Measurements from ENCODE around the gene SLC45A1.
"Not testable (repeated sequence)": the region's sequence is repeated elsewhere in the genome, so short reads cannot be mapped to it uniquely, and the experiment has no call there.

SLC45A1 gene

GRCh38 chr1:8317647-8318381, at the start of gene SLC45A1:
SLC45A1 (plus strand) TSS chr1:8318114; CDS start chr1:8324330, 6,216 bp downstream.
- peak within 1 kb of the TSS; percentile 18; the same call in 1 of the 2 replicates for H3K4me3 ChIP-seq (ENCODE audit: low read length)
- H3K9me3 ChIP-seq (ENCODE audit: control insufficient read depth, insufficient read depth, low read length) = no peaks in the 10 kb centered on the region
- H3K36me3 ChIP-seq (ENCODE audit: control insufficient read depth, insufficient read depth, low read length) = no peaks in the 10 kb centered on the region
- no peaks in the 10 kb centered on the region; the same call in 1 of the 2 replicates for H3K27me3 ChIP-seq (ENCODE audit: control insufficient read depth, insufficient read depth, low read length)
- no CpG with 5 or more reads among the region's 75 CpGs for WGBS (ENCODE audit: insufficient coverage, insufficient read length)
- no peak for DNase-seq (ENCODE audit: low read depth, low spot score)
- H3K27ac ChIP-seq (ENCODE audit: low read length) = no peak within 1 kb of the TSS
- H3K4me1 ChIP-seq (ENCODE audit: control insufficient read depth, insufficient read depth, low read length) = peaks cover 7% of the 10 kb centered on the region

- WGBS (ENCODE audit: insufficient coverage, insufficient read length) = no CpG with 5 or more reads among the region's 4 CpGs
- Histone ChIP-seq H3K27me3 (ENCODE audit: control insufficient read depth, insufficient read depth, low read length) (no peaks in the 10 kb centered on the region), H3K36me3 (ENCODE audit: control insufficient read depth, insufficient read depth, low read length) (no peaks in the 10 kb centered on the region), H3K4me1 (ENCODE audit: control insufficient read depth, insufficient read depth, low read length) (no peaks in the 10 kb centered on the region), H3K4me3 (ENCODE audit: low read length) (no peak overlapping the region), H3K9me3 (ENCODE audit: control insufficient read depth, insufficient read depth, low read length) (no peaks in the 10 kb centered on the region), H3K27ac (ENCODE audit: low read length) (no peak overlapping the region)
- DNase-seq (ENCODE audit: low read depth, low spot score) = no peak
These were observed 44.9 kb upstream of the SLC45A1 start for GRCh38 chr1:8273036-8273435.

GRCh38 chr1:8274352-8274751, 43.6 kb upstream of the SLC45A1 start:
- Histone ChIP-seq H3K4me3 (ENCODE audit: low read length) (no peak overlapping the region), H3K4me1 (ENCODE audit: control insufficient read depth, insufficient read depth, low read length) (no peaks in the 10 kb centered on the region), H3K9me3 (ENCODE audit: control insufficient read depth, insufficient read depth, low read length) (no peaks in the 10 kb centered on the region), H3K36me3 (ENCODE audit: control insufficient read depth, insufficient read depth, low read length) (no peaks in the 10 kb centered on the region), H3K27me3 (ENCODE audit: control insufficient read depth, insufficient read depth, low read length) (no peaks in the 10 kb centered on the region), H3K27ac (ENCODE audit: low read length) (no peak overlapping the region)
- WGBS (ENCODE audit: insufficient coverage, insufficient read length) = no CpG with 5 or more reads among the region's 8 CpGs
- DNase-seq (ENCODE audit: low read depth, low spot score) = no peak

- WGBS (ENCODE audit: insufficient coverage, insufficient read length) = no CpG with 5 or more reads among the region's 21 CpGs
- Histone ChIP-seq H3K9me3 (ENCODE audit: control insufficient read depth, insufficient read depth, low read length) (no peaks in the 10 kb centered on the region), H3K27ac (ENCODE audit: low read length) (no peak overlapping the region), H3K27me3 (ENCODE audit: control insufficient read depth, insufficient read depth, low read length) (no peaks in the 10 kb centered on the region), H3K4me3 (ENCODE audit: low read length) (no peak overlapping the region), H3K36me3 (ENCODE audit: control insufficient read depth, insufficient read depth, low read length) (no peaks in the 10 kb centered on the region), H3K4me1 (ENCODE audit: control insufficient read depth, insufficient read depth, low read length) (no peaks in the 10 kb centered on the region)
- no peak for DNase-seq (ENCODE audit: low read depth, low spot score)
These were observed 41.6 kb upstream of the SLC45A1 start for GRCh38 chr1:8276173-8276914.

GRCh38 chr1:8276932-8277331, 41.0 kb upstream of the SLC45A1 start:
- 100% methylated on average over 2 of the region's 4 CpGs for WGBS (ENCODE audit: insufficient coverage, insufficient read length)
- Histone ChIP-seq H3K27me3 (ENCODE audit: control insufficient read depth, insufficient read depth, low read length) (no peaks in the 10 kb centered on the region), H3K36me3 (ENCODE audit: control insufficient read depth, insufficient read depth, low read length) (no peaks in the 10 kb centered on the region), H3K27ac (ENCODE audit: low read length) (no peak overlapping the region), H3K4me1 (ENCODE audit: control insufficient read depth, insufficient read depth, low read length) (no peaks in the 10 kb centered on the region), H3K9me3 (ENCODE audit: control insufficient read depth, insufficient read depth, low read length) (no peaks in the 10 kb centered on the region), H3K4me3 (ENCODE audit: low read length) (no peak overlapping the region)
- no peak for DNase-seq (ENCODE audit: low read depth, low spot score)

- not testable (repeated sequence) for H3K27ac ChIP-seq (ENCODE audit: low read length); DNase-seq (ENCODE audit: low read depth, low spot score); H3K36me3 ChIP-seq (ENCODE audit: control insufficient read depth, insufficient read depth, low read length); H3K9me3 ChIP-seq (ENCODE audit: control insufficient read depth, insufficient read depth, low read length); H3K27me3 ChIP-seq (ENCODE audit: control insufficient read depth, insufficient read depth, low read length); H3K4me1 ChIP-seq (ENCODE audit: control insufficient read depth, insufficient read depth, low read length); H3K4me3 ChIP-seq (ENCODE audit: low read length)
- no CpG with 5 or more reads among the region's 8 CpGs for WGBS (ENCODE audit: insufficient coverage, insufficient read length)
These were observed 39.2 kb upstream of the SLC45A1 start for GRCh38 chr1:8278677-8279076.

GRCh38 chr1:8281843-8282509, 35.9 kb upstream of the SLC45A1 start:
- H3K36me3 ChIP-seq (ENCODE audit: control insufficient read depth, insufficient read depth, low read length) = no peaks in the 10 kb centered on the region
- DNase-seq (ENCODE audit: low read depth, low spot score) = no peak
- H3K27me3 ChIP-seq (ENCODE audit: control insufficient read depth, insufficient read depth, low read length) = no peaks in the 10 kb centered on the region
- H3K4me3 ChIP-seq (ENCODE audit: low read length) = no peak overlapping the region
- no peak overlapping the region for H3K27ac ChIP-seq (ENCODE audit: low read length)
- no peaks in the 10 kb centered on the region for H3K9me3 ChIP-seq (ENCODE audit: control insufficient read depth, insufficient read depth, low read length)
- WGBS (ENCODE audit: insufficient coverage, insufficient read length) = no CpG with 5 or more reads among the region's 14 CpGs
- no peaks in the 10 kb centered on the region for H3K4me1 ChIP-seq (ENCODE audit: control insufficient read depth, insufficient read depth, low read length)

GRCh38 chr1:8283058-8283884, 34.6 kb upstream of the SLC45A1 start:
- Histone ChIP-seq H3K36me3 (ENCODE audit: control insufficient read depth, insufficient read depth, low read length) (no peaks in the 10 kb centered on the region), H3K9me3 (ENCODE audit: control insufficient read depth, insufficient read depth, low read length) (no peaks in the 10 kb centered on the region), H3K4me3 (ENCODE audit: low read length) (no peak overlapping the region), H3K27ac (ENCODE audit: low read length) (no peak overlapping the region), H3K27me3 (ENCODE audit: control insufficient read depth, insufficient read depth, low read length) (no peaks in the 10 kb centered on the region), H3K4me1 (ENCODE audit: control insufficient read depth, insufficient read depth, low read length) (no peaks in the 10 kb centered on the region)
- no CpG with 5 or more reads among the region's 14 CpGs for WGBS (ENCODE audit: insufficient coverage, insufficient read length)
- DNase-seq (ENCODE audit: low read depth, low spot score) = no peak

GRCh38 chr1:8284127-8284526, 33.8 kb upstream of the SLC45A1 start:
- no peaks in the 10 kb centered on the region for H3K36me3 ChIP-seq (ENCODE audit: control insufficient read depth, insufficient read depth, low read length)
- no CpG with 5 or more reads among the region's 5 CpGs for WGBS (ENCODE audit: insufficient coverage, insufficient read length)
- H3K4me3 ChIP-seq (ENCODE audit: low read length) = no peak overlapping the region
- no peak for DNase-seq (ENCODE audit: low read depth, low spot score)
- no peaks in the 10 kb centered on the region for H3K9me3 ChIP-seq (ENCODE audit: control insufficient read depth, insufficient read depth, low read length)
- H3K27ac ChIP-seq (ENCODE audit: low read length) = no peak overlapping the region
- H3K4me1 ChIP-seq (ENCODE audit: control insufficient read depth, insufficient read depth, low read length) = no peaks in the 10 kb centered on the region
- H3K27me3 ChIP-seq (ENCODE audit: control insufficient read depth, insufficient read depth, low read length) = no peaks in the 10 kb centered on the region

GRCh38 chr1:8285103-8285502, 32.8 kb upstream of the SLC45A1 start:
- 100% methylated on average over 1 of the region's 4 CpGs for WGBS (ENCODE audit: insufficient coverage, insufficient read length)
- no peak overlapping the region for H3K4me3 ChIP-seq (ENCODE audit: low read length)
- H3K9me3 ChIP-seq (ENCODE audit: control insufficient read depth, insufficient read depth, low read length) = no peaks in the 10 kb centered on the region
- H3K27ac ChIP-seq (ENCODE audit: low read length) = no peak overlapping the region
- H3K36me3 ChIP-seq (ENCODE audit: control insufficient read depth, insufficient read depth, low read length) = no peaks in the 10 kb centered on the region
- no peak for DNase-seq (ENCODE audit: low read depth, low spot score)
- no peaks in the 10 kb centered on the region for H3K27me3 ChIP-seq (ENCODE audit: control insufficient read depth, insufficient read depth, low read length)
- H3K4me1 ChIP-seq (ENCODE audit: control insufficient read depth, insufficient read depth, low read length) = no peaks in the 10 kb centered on the region

Measured in iPS DF 6.9 (cell line).